H9 (cell line): Measurements from ENCODE around the gene LRP1. TPM values are rescaled to one million over a fixed set of nuclear protein-coding genes. Genes with fewer than 3 reads are reported as not detected.

Experiments
- DNase-seq: peaks from one replicate; pipeline ENCODE4 v3.0.0-alpha.2; 2017
- H2AFZ ChIP-seq: one replicate; pipeline ENCODE4 v1.6.1; 2013; ENCODE audit warnings: mild to moderate bottlenecking, low read length, control low read depth, moderate library complexity
- H2AK5ac ChIP-seq: 2 replicates; pipeline ENCODE4 v1.6.1; 2013; ENCODE audit warnings: low read length, control low read depth, mixed read lengths; ENCODE audit not compliant: insufficient read length
- H2BK120ac ChIP-seq: one replicate; pipeline ENCODE4 v1.6.1; 2013; ENCODE audit warnings: low read depth, mild to moderate bottlenecking, low read length, control low read depth, inconsistent platforms; ENCODE audit not compliant: poor library complexity, severe bottlenecking
- H2BK12ac ChIP-seq: 2 replicates; pipeline ENCODE4 v1.6.1; 2013; ENCODE audit warnings: low read length, control low read depth, mixed read lengths, low read depth; ENCODE audit not compliant: insufficient read length
- H2BK15ac ChIP-seq: 2 replicates; pipeline ENCODE4 v1.6.1; 2013; ENCODE audit warnings: low read depth, low read length, control low read depth
- H2BK20ac ChIP-seq: one replicate; pipeline ENCODE4 v1.6.1; 2013; ENCODE audit warnings: low read depth, mild to moderate bottlenecking, low read length, control low read depth, inconsistent platforms; ENCODE audit not compliant: poor library complexity, severe bottlenecking
- H2BK5ac ChIP-seq: 2 replicates; pipeline ENCODE4 v1.6.1; 2013; ENCODE audit warnings: low read length, control low read depth, mixed read lengths; ENCODE audit not compliant: insufficient read length
- H3K14ac ChIP-seq: 2 replicates; pipeline ENCODE4 v1.6.1; 2013; ENCODE audit warnings: low read length, control low read depth; ENCODE audit not compliant: insufficient read depth
- H3K18ac ChIP-seq: 2 replicates; pipeline ENCODE4 v1.6.1; 2013; ENCODE audit warnings: low read depth, mild to moderate bottlenecking, mixed read lengths, low read length, control low read depth; ENCODE audit not compliant: insufficient read length
- H3K23ac ChIP-seq: 2 replicates; pipeline ENCODE4 v1.6.1; 2013; ENCODE audit warnings: low read length, control low read depth, mixed read lengths, low read depth; ENCODE audit not compliant: insufficient read length
- H3K23me2 ChIP-seq: 2 replicates; pipeline ENCODE4 v1.6.1; 2013; ENCODE audit warnings: low read depth, mild to moderate bottlenecking, mixed read lengths, low read length, control low read depth; ENCODE audit not compliant: insufficient read length, poor library complexity, severe bottlenecking
- H3K27ac ChIP-seq: 2 replicates; pipeline ENCODE4 v1.5.1; 2013; ENCODE audit warnings: low read length, control low read depth, mixed read lengths, low read depth; ENCODE audit not compliant: insufficient read length
- H3K27me3 ChIP-seq: 2 replicates; pipeline ENCODE4 v1.6.1; 2013; ENCODE audit warnings: low read length, control low read depth, inconsistent platforms; ENCODE audit not compliant: insufficient read depth
- H3K4ac ChIP-seq: 2 replicates; pipeline ENCODE4 v1.6.1; 2013; ENCODE audit warnings: low read depth, mild to moderate bottlenecking, control low read depth, inconsistent platforms, low read length, moderate library complexity
- H3K4me1 ChIP-seq: 2 replicates; pipeline ENCODE4 v1.6.1; 2013; ENCODE audit warnings: low read length, control low read depth, inconsistent platforms; ENCODE audit not compliant: insufficient read depth
- H3K4me2 ChIP-seq: 2 replicates; pipeline ENCODE4 v1.6.1; 2013; ENCODE audit warnings: low read length, control low read depth, mixed read lengths; ENCODE audit not compliant: insufficient read length, insufficient read depth
- H3K56ac ChIP-seq: 2 replicates; pipeline ENCODE4 v1.6.1; 2013; ENCODE audit warnings: low read depth, mild to moderate bottlenecking, mixed read lengths, low read length, control low read depth; ENCODE audit not compliant: insufficient read length
- H3K79me1 ChIP-seq: 2 replicates; pipeline ENCODE4 v1.6.1; 2013; ENCODE audit warnings: low read depth, mild to moderate bottlenecking, moderate library complexity, low read length, control low read depth, inconsistent platforms; ENCODE audit not compliant: insufficient read depth, poor library complexity, severe bottlenecking
- H3K79me2 ChIP-seq: 2 replicates; pipeline ENCODE4 v1.6.1; 2013; ENCODE audit warnings: low read length, control low read depth, inconsistent platforms; ENCODE audit not compliant: insufficient read depth
- H3K9ac ChIP-seq: 2 replicates; pipeline ENCODE4 v1.6.1; 2013; ENCODE audit warnings: low read length, control low read depth, mixed read lengths; ENCODE audit not compliant: insufficient read length; ENCODE audit errors: extremely low read depth
- H3K9me3 ChIP-seq: one replicate; pipeline ENCODE4 v1.6.1; 2013; ENCODE audit warnings: low read depth, low read length, inconsistent platforms; ENCODE audit not compliant: control insufficient read depth
- H3T11ph ChIP-seq: one replicate; pipeline ENCODE4 v1.6.1; 2013; ENCODE audit warnings: mild to moderate bottlenecking, low read length, control low read depth, inconsistent platforms
- H4K20me1 ChIP-seq: one replicate; pipeline ENCODE4 v1.6.1; 2013; ENCODE audit not compliant: control insufficient read depth, insufficient read length, insufficient read depth
- H4K5ac ChIP-seq: 2 replicates; pipeline ENCODE4 v1.6.1; 2013; ENCODE audit warnings: low read depth, mild to moderate bottlenecking, mixed read lengths, low read length, control low read depth; ENCODE audit not compliant: insufficient read length
- H4K8ac ChIP-seq: replicated peaks from 2 replicates; pipeline ENCODE4 v1.6.1; 2013; ENCODE audit warnings: low read length, control low read depth, mixed read lengths, low read depth; ENCODE audit not compliant: insufficient read length
- H4K91ac ChIP-seq: 2 replicates; pipeline ENCODE4 v1.6.1; 2013; ENCODE audit warnings: low read depth, mild to moderate bottlenecking, moderate library complexity, mixed read lengths, low read length, control low read depth; ENCODE audit not compliant: insufficient read length
- H3K27ac Mint-ChIP-seq, 3 experiments: 2 replicates in 2 of 3; 3 replicates in 1 of 3; pipeline ENCODE4 v1.8.0; 2020 to 2021; ENCODE audit warnings: mixed read lengths in 3 of 3, mild to moderate bottlenecking in 1 of 3, moderate library complexity in 1 of 3
- H3K27me3 Mint-ChIP-seq: 2 replicates; pipeline ENCODE4 v1.8.0; 2021; ENCODE audit warnings: low read depth, mild to moderate bottlenecking, moderate library complexity, mixed read lengths
- H3K36me3 Mint-ChIP-seq, 3 experiments: 2 replicates in 2 of 3; 3 replicates in 1 of 3; pipeline ENCODE4 v1.8.0; 2020 to 2021; ENCODE audit warnings: low read depth in 3 of 3, mixed read lengths in 3 of 3; ENCODE audit not compliant: insufficient read depth in 1 of 3
- H3K4me1 Mint-ChIP-seq, 2 experiments: 2 replicates each; pipeline ENCODE4 v1.8.0; 2020; ENCODE audit warnings: mixed read lengths in 2 of 2
- H3K4me3 Mint-ChIP-seq, 2 experiments: 2 replicates in 1 of 2; 3 replicates in 1 of 2; pipeline ENCODE4 v1.8.0; 2020 to 2021; ENCODE audit warnings: mild to moderate bottlenecking in 2 of 2, mixed read lengths in 2 of 2, moderate library complexity in 1 of 2
- H3K9me3 Mint-ChIP-seq, 2 experiments: 2 replicates in 1 of 2; 3 replicates in 1 of 2; pipeline ENCODE4 v1.8.0; 2020; ENCODE audit warnings: mild to moderate bottlenecking in 2 of 2, mixed read lengths in 2 of 2, moderate library complexity in 1 of 2
- WGBS: extraction: QIAGEN DNeasy Blood & Tissue Kit; methylation state at CpG from one replicate; pipeline ENCODE4 v1.1.7; 2013; ENCODE audit warnings: missing lambda C conversion rate, low lambda C conversion rate, mixed read lengths; ENCODE audit not compliant: insufficient read length; ENCODE audit errors: extremely low coverage; 5-methylcytosine and 5-hydroxymethylcytosine counted together
- total RNA-seq: library from RNA; stranded (reverse); gene quantifications from 2 replicates; pipeline ENCODE4 v1.2.1, GENCODE V29; 2021
- TF ChIP-seq, protein P1 (sequence below): fragments of 200-600 bp; sonication (generic); conservative IDR thresholded peaks from 3 replicates; pipeline ENCODE4 v1.8.0; 2021; ENCODE audit warnings: antibody characterized with exemption, mild to moderate bottlenecking

The LRP1 gene
- total RNA-seq, 1 experiment from 2014 or later = 115 TPM

DNA sequence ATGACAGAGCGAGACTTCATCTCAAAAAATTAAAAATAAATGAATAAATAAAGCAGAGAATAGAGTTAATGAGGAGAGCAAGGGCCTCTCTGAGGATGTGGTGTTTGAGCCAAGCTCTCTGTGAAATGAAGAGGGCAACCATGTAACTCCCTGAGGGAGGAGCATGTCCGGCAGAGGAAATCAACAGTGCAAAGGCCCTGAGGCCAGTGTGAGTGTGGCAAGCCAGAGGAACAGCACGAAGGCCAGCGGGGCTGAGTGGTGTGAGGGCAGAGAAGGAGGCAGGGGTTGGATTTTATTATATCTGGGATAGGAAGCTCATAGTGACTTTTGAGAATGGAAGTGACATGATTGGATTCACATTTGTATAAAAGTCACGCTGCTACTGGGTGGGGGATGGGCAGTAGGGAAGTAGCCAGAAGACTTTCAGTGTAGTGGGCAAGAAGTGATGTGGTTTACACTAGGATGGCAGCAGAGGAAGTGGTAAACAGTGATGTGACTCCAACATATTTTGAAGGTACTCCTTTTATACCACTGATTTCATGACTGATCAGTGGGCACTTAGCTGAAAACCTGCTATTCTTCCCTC is 29.4 kb downstream of the LRP1 start:
- Histone ChIP-seq H2BK20ac (no peak overlapping the region), H2AFZ (no peak overlapping the region), H4K8ac (no peak overlapping the region), H3K9ac (no peak overlapping the region), H3T11ph (no peak overlapping the region), H2BK5ac (no peak overlapping the region), H3K4ac (no peak overlapping the region), H4K91ac (no peak overlapping the region), H4K20me1 (peaks cover 2% of the 10 kb centered on the region), H3K4me1 (no peaks in the 10 kb centered on the region), H3K23me2 (no peaks in the 10 kb centered on the region), H3K9me3 (no peaks in the 10 kb centered on the region), H4K5ac (no peak overlapping the region), H3K79me2 (no peaks in the 10 kb centered on the region), H3K27me3 (no peaks in the 10 kb centered on the region), H3K56ac (no peak overlapping the region), H3K27ac (no peak overlapping the region), H3K14ac (no peak overlapping the region), H3K4me2 (no peak overlapping the region), H3K79me1 (no peaks in the 10 kb centered on the region), H2BK12ac (no peak overlapping the region), H2AK5ac (no peak overlapping the region), H3K18ac (no peak overlapping the region), H2BK15ac (no peak overlapping the region), H3K23ac (no peak overlapping the region), H2BK120ac (no peak overlapping the region)
- no peak overlapping the region for H3K27ac Mint-ChIP-seq
- H3K27me3 Mint-ChIP-seq = no peaks in the 10 kb centered on the region; the same call in 1 of the 2 replicates
- WGBS = no CpG with 5 or more reads among the region's 5 CpGs
- H3K4me3 Mint-ChIP-seq = no peak overlapping the region; a peak in 1 of 5 replicates
- no peak for DNase-seq
- no peaks in the 10 kb centered on the region for H3K4me1 Mint-ChIP-seq
- H3K9me3 Mint-ChIP-seq = no peaks in the 10 kb centered on the region
- TF ChIP-seq, protein P1, sequence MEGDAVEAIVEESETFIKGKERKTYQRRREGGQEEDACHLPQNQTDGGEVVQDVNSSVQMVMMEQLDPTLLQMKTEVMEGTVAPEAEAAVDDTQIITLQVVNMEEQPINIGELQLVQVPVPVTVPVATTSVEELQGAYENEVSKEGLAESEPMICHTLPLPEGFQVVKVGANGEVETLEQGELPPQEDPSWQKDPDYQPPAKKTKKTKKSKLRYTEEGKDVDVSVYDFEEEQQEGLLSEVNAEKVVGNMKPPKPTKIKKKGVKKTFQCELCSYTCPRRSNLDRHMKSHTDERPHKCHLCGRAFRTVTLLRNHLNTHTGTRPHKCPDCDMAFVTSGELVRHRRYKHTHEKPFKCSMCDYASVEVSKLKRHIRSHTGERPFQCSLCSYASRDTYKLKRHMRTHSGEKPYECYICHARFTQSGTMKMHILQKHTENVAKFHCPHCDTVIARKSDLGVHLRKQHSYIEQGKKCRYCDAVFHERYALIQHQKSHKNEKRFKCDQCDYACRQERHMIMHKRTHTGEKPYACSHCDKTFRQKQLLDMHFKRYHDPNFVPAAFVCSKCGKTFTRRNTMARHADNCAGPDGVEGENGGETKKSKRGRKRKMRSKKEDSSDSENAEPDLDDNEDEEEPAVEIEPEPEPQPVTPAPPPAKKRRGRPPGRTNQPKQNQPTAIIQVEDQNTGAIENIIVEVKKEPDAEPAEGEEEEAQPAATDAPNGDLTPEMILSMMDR = no peak
- H3K36me3 Mint-ChIP-seq = peaks cover 68 to 99% (median 95%) of the 10 kb centered on the region in 3 experiments; a peak in 6 of 7 replicates
